ENCODE data around the gene DLK2.
A peak's percentile ranks its signal among the peaks of the same experiment; 100 is the strongest.
"Not testable (repeated sequence)": the region's sequence is repeated elsewhere in the genome, so short reads cannot be mapped to it uniquely, and the experiment has no call there.

Gene DLK2

GRCh38 chr6:43455531-43456428, at the start of gene DLK2:
Gene DLK2, minus strand, starts transcription at chr6:43455548. Its CDS starts 723 bp downstream, at chr6:43454825.
- DNase-seq (ENCODE audit: low spot score): peak; percentile 58

- no peak for DNase-seq (ENCODE audit: low spot score)
Measured at GRCh38 chr6:43503443-43503842, 48.1 kb upstream of the DLK2 start.

- no peak for DNase-seq (ENCODE audit: low spot score)
Measured at GRCh38 chr6:43502666-43503065, 47.3 kb upstream of the DLK2 start.

DNA sequence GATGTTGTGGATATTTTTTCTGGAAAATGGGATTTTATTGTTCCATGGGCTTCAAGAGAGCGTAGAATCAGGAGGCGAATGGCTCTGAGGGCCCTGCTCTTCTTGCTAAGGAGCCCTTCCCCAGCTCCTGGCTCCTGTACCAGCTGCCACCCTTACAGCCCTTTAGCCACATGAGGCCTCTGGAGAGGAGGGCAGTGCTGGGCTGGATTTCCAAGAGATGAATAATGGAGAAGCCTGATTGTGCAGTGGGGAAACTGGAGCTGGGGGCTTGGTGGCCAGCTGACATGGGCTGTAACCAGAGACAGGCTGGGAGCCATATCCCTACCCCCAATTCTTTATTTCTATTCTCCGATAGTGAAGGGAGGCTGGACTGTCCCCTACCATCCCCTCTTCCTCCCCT, 45.6 kb upstream of the DLK2 start:
- no peak for DNase-seq (ENCODE audit: low spot score)

- DNase-seq (ENCODE audit: low spot score): no peak
Measured at GRCh38 chr6:43499028-43499815, 43.9 kb upstream of the DLK2 start.

DNA sequence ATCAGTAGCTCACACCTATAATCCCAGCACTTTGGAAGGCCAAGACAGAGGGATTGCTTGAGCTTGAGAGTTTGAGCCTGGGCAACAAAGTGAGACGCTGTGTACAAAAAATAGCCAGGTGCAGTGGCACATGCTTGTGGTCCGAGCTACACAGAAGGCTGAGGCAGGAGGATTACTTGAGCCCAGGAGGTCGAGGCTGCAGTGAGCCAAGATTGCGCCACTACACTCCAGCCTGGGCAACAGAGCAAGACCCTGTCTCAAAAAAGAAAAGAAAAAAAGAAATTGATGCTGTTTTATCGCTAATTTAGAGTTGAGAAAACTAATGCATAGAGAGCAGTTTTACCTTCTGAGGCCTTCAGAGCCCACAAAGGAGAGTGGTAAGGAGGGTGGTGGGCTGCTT, 42.9 kb upstream of the DLK2 start:
- DNase-seq (ENCODE audit: low spot score): not testable (repeated sequence)

DNA sequence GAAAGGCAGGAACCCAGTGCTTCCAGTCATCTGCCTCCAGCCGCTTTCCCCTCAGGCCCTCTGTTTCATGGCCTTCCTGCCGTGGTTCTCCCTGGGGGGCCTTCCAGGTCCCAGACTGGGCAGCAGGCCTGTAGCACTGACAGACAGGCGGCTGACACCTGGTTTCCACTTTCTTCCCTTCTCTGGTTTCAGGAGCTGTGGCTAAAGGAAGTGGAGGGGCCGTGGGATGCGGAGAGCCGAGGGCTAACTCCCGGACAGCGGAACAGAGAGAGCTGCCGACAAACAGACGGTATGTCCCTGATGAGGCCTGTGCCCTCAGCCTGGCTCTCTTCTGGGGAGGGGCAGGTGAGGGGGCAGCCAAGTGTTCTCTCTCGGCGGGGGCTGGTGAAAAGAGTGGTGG, 42.3 kb upstream of the DLK2 start:
- no peak for DNase-seq (ENCODE audit: low spot score)

DNA sequence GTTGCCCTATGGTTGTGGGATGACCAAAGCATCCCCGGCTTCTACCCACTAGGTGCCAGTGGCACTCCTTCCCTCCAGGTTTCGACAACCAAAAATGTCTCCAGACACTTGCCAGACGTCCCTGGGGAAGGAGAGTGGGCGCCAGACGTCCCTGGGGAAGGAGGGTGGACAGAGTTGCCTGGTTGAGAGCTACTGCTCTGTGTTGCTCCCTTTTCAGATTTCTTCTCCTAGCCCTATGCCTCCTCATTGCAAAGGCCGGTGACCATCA, 41.7 kb upstream of the DLK2 start:
- no peak for DNase-seq (ENCODE audit: low spot score)

GRCh38 chr6:43496370-43497128, 41.2 kb upstream of the DLK2 start:
- peak; percentile 56 for DNase-seq (ENCODE audit: low spot score)

GRCh38 chr6:43495409-43495941, 40.1 kb upstream of the DLK2 start:
- peak; percentile 29 for DNase-seq (ENCODE audit: low spot score)

DNA sequence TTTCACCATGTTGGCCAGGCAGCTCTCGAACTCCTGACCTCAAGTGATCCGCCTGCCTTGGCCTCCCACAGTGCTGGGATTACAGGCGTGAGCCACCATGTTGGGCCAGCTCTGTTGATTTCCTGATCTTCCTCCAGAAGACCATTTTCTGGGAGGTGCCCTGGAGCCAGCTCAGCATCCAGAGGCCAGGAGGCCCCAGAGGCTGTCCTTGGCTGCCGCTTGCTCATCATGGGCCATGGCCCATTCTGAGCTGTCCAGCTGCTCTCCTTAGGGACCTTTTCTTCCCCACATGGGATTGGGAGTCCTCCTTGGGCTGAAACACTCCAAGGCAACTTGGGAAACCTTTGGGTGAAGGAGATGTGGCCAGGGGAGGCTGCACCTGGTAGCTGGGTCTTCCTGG, 39.4 kb upstream of the DLK2 start:
- DNase-seq (ENCODE audit: low spot score): no peak

DNA sequence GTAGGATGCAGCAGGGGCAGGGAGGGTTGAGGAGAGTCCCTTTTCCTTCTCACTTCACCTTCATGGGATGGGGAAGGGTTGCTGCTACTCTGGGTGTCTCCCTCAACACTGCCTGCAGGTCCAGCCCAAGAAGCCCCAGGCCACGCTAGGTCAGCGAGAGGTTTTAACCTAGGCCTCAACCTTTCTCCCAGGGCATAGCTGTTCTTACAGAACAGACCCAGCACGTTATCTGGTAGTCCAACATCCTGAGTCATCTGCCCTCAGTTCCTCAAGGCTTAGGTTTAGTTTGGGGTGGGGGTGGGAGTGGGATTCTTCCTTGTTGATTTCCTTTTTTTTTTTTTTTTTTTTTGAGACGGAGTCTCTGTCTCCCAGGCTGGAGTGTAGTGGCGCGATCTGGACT, 39.0 kb upstream of the DLK2 start:
- no peak for DNase-seq (ENCODE audit: low spot score)

DNA sequence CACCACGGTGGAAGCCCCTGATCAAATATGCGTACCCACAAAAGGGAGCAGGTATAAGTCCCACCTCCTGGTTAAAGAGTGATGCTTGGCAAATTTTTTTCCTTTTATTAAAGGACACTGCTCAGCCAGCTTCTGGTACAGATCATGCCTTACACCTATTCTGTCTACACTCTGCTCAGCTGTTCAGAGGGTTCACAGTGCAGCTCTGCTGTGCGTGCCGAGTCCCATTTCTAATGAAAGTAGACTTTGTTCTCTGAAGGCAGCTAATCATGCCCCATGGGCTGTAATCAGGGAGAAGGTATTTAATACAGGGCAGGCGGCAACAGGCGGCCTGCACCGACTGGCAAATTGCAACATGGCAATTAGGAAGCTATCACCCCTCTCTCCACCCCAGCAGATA, 38.5 kb upstream of the DLK2 start:
- no peak for DNase-seq (ENCODE audit: low spot score)

GRCh38 chr6:43493230-43493629, 37.9 kb upstream of the DLK2 start:
- DNase-seq (ENCODE audit: low spot score): no peak

- DNase-seq (ENCODE audit: low spot score): no peak
Measured at GRCh38 chr6:43492673-43493072, 37.3 kb upstream of the DLK2 start.

GRCh38 chr6:43491750-43492661, 36.7 kb upstream of the DLK2 start:
- DNase-seq (ENCODE audit: low spot score): no peak

DNA sequence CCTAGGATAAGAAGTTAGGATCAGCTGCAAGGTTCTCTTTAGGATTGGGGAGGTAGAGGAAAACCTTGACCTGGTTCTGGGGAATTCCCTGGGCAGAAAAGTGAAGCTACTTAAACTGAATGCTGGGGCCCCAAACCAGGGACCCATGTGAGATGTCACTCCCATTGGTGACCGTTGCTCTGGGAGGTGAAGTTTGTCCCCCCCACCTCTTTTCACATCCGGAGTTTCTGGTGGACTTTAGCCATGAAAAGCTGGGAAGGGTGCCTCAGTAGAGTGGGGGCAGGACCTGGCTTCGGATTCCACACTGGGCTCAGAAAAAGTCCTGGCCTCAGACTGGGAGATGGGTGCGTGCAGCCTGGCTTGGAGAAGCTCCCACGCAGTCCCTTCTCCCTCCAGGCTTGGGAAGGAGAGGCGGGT, 35.2 kb upstream of the DLK2 start:
- peak; percentile 34 for DNase-seq (ENCODE audit: low spot score)

DNA sequence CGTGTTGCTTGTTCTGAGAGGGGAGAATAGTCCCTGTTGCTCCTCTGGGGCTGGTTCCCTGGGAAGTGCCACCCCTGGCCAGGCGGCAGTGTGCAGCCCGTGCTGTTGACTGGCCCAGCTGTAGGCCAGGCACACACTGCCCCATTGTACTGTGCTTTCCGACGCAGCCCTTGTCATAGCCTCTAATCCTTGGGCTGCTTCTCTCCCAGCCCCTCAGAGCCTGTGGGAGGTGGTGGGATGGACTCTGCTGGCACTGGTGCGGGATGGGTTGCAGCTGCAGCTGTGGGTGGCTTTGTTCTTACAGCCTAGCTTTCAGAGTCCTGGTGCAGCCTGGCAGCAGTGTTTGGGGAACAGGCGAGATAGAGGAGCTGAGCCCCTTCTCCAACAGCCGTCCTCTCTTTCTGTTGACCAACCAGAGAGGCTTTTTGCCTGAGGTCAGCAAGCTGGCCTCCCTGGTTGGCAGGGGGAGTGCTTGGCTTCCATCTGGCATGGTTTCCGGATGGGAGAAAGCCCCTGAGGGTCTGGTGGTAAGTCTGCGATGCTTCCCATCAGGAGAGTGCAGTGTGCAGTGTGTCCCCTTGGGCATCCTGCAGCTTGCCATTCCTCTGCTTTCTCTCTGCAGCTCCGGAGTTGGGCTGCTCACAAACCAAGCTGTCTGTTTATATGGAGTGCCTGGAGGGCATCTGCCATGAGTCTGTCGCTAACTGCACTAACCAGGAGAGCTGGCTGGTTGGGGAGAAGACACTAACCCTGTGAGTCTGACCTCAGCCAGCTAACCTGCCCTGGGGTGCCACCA, 34.1 kb upstream of the DLK2 start:
- no peak for DNase-seq (ENCODE audit: low spot score)

DNA sequence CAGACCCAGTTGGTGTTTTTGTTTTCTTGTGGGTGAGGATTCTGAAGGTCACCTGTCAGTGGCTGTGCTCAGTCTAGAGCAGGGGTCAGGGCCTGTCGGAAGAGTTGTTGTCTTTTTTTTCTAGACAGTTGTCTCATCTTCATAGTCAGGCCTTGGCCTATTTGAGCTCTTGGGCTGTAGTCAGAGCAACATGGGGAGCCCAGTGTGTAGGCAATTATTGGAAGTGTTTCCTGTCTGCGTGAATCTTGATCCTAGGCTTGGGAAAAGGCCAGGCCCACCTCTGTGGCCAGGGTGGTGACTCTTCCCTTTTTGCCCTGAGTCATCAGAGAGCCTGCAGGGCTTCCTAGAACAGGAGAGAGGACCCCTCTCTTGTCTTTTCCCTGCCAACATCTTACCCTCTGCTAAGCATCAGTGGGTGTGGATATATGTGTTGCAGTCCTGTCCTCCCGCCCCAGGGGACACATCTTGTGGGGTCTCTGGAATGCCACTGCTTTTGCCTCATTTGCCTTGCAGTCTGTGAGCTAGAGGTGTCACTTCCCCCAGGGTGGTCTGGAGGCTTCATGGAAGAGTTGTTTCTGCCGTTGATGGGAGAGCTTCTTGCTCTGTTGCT, 33.4 kb upstream of the DLK2 start:
- DNase-seq (ENCODE audit: low spot score): no peak

- no peak for DNase-seq (ENCODE audit: low spot score)
Measured at GRCh38 chr6:43481591-43482236, 26.4 kb upstream of the DLK2 start.
